Forelimb muscle (tissue), 1 donor: ENCODE measurements around the gene MMP21. TPM values are rescaled to one million over a fixed set of nuclear protein-coding genes. Genes with fewer than 3 reads are reported as not detected.

Experiments used
- polyA plus RNA-seq: library from polyadenylated mRNA; unstranded; fragments of 120-200 nt; gene quantifications from one replicate; pipeline ENCODE4 v1.2.1, GENCODE V29; 2013; ENCODE audit not compliant: insufficient read length

Gene MMP21
- polyA plus RNA-seq, 1 donor, result 0.40 TPM

Other genes starting within 250 kb of the MMP21 start
- not detected for gene TEX36, start 92.7 kb downstream of the MMP21 start, polyA plus RNA-seq
- gene EDRF1, start 56.1 kb downstream of the MMP21 start, polyA plus RNA-seq, result 18.7 TPM
- gene UROS, start 47.4 kb upstream of the MMP21 start, polyA plus RNA-seq, result 60.3 TPM
- 53.3 TPM for gene BCCIP, start 47.7 kb upstream of the MMP21 start, polyA plus RNA-seq
- gene DHX32, start 105.5 kb upstream of the MMP21 start, polyA plus RNA-seq, result 19.9 TPM
- gene FANK1, start 120.7 kb upstream of the MMP21 start, polyA plus RNA-seq, result 0.71 TPM